IPS DF 19.7 (cell line): Measurements from ENCODE around the gene GAS7.
"Not testable (repeated sequence)": the region's sequence is repeated elsewhere in the genome, so short reads cannot be mapped to it uniquely, and the experiment has no call there.

ENCODE experiments used
- DNase-seq: peaks from one replicate; pipeline ENCODE4 v3.0.0-alpha.2; 2013; ENCODE audit warnings: low read depth, low spot score

GAS7 gene

GRCh38 chr17:10111907-10112452 is 86.4 kb downstream of the GAS7 start:
- no peak for DNase-seq

- no peak for DNase-seq
These were observed 89.3 kb downstream of the GAS7 start for GRCh38 chr17:10109146-10109545.

GRCh38 chr17:10107316-10108165 is 90.9 kb downstream of the GAS7 start:
- DNase-seq, result no peak

- DNase-seq, result no peak
These were observed 92.3 kb downstream of the GAS7 start for GRCh38 chr17:10106067-10106466.

- DNase-seq, result no peak
These were observed 92.8 kb downstream of the GAS7 start for GRCh38 chr17:10105513-10106001.

GRCh38 chr17:10103712-10104111 is 94.7 kb downstream of the GAS7 start:
- no peak for DNase-seq

GRCh38 chr17:10102817-10103216 is 95.6 kb downstream of the GAS7 start:
- DNase-seq, result no peak

- DNase-seq, result no peak
These were observed 99.3 kb downstream of the GAS7 start for GRCh38 chr17:10099051-10099571.

GRCh38 chr17:10096596-10096995 is 101.8 kb downstream of the GAS7 start:
- DNase-seq, result no peak

GRCh38 chr17:10095295-10095694 is 103.1 kb downstream of the GAS7 start:
- DNase-seq, result not testable (repeated sequence)

GRCh38 chr17:10094797-10095196 is 103.6 kb downstream of the GAS7 start:
- no peak for DNase-seq

GRCh38 chr17:10092595-10092994 is 105.8 kb downstream of the GAS7 start:
- no peak for DNase-seq

GRCh38 chr17:10091046-10091445 is 107.4 kb downstream of the GAS7 start:
- no peak for DNase-seq

GRCh38 chr17:10089196-10089804 is 109.1 kb downstream of the GAS7 start:
- no peak for DNase-seq

GRCh38 chr17:10088444-10088843 is 110.0 kb downstream of the GAS7 start:
- DNase-seq, result no peak

- no peak for DNase-seq
These were observed 111.1 kb downstream of the GAS7 start for GRCh38 chr17:10087355-10087754.

- no peak for DNase-seq
These were observed 114.5 kb downstream of the GAS7 start for GRCh38 chr17:10083864-10084263.

GRCh38 chr17:10082795-10083194 is 115.6 kb downstream of the GAS7 start:
- no peak for DNase-seq

- DNase-seq, result no peak
These were observed 116.7 kb downstream of the GAS7 start for GRCh38 chr17:10081571-10082169.

- no peak for DNase-seq
These were observed 120.7 kb downstream of the GAS7 start for GRCh38 chr17:10077561-10078299.

GRCh38 chr17:10075919-10076318 is 122.5 kb downstream of the GAS7 start:
- DNase-seq, result no peak
